Measurements from ENCODE around the gene TNS2. TPM values are rescaled to one million over a fixed set of nuclear protein-coding genes. Genes with fewer than 3 reads are reported as not detected.

The TNS2 gene
- polyA plus RNA-seq, 1 experiment = 73.9 TPM

GRCh38 chr12:53061404-53062010 is 11.6 kb downstream of the TNS2 start:
- ChIA-PET CTCF (interaction anchor here (0.7 to 17.3 kb wide), 4 partner anchors 12 to 136 kb away, joined by 3 to 285 read pairs (median 10); partner anchors contain the start of gene TNS2), POLR2A (no interaction called here)
- Histone ChIP-seq H3K27me3 (ENCODE audit: control insufficient read depth, insufficient read depth, low read length) (no peaks in the 10 kb centered on the region), H3K4me3 (ENCODE audit: low read depth, low read length) (no peak overlapping the region), H3K36me3 (ENCODE audit: control insufficient read depth, insufficient read depth, low read length) (peaks cover 59% of the 10 kb centered on the region)
- no peak for DNase-seq (ENCODE audit: low read depth)
- 0 out of 2 replicates have a peak, but pooled peaks have one; percentile 14 for TF ChIP-seq CTCF (IDR thresholded peaks at IDR 0.05; ENCODE audit: insufficient read depth, low read depth, low read length)

- Histone ChIP-seq H3K4me3 (ENCODE audit: low read depth, low read length) (no peak overlapping the region), H3K36me3 (ENCODE audit: control insufficient read depth, insufficient read depth, low read length) (peaks cover 57% of the 10 kb centered on the region), H3K27me3 (ENCODE audit: control insufficient read depth, insufficient read depth, low read length) (no peaks in the 10 kb centered on the region)
- POLR2A ChIA-PET = no interaction called here
- CTCF ChIA-PET = interaction anchor here (0.7 to 17.3 kb wide), 6 partner anchors 11 to 135 kb away, joined by 3 to 416 read pairs (median 12); partner anchors contain the start of genes IGFBP6, SOAT2 and TNS2
- TF ChIP-seq CTCF (IDR thresholded peaks at IDR 0.05; ENCODE audit: insufficient read depth, low read depth, low read length) = no peak
- no peak for DNase-seq (ENCODE audit: low read depth)
Observed at GRCh38 chr12:53062011-53062961, 12.4 kb downstream of the TNS2 start.

GRCh38 chr12:53062977-53063707 is 13.3 kb downstream of the TNS2 start:
- Histone ChIP-seq H3K4me3 (ENCODE audit: low read depth, low read length) (no peak overlapping the region), H3K36me3 (ENCODE audit: control insufficient read depth, insufficient read depth, low read length) (peaks cover 52% of the 10 kb centered on the region), H3K27me3 (ENCODE audit: control insufficient read depth, insufficient read depth, low read length) (no peaks in the 10 kb centered on the region)
- ChIA-PET CTCF (interaction anchor here (2.6 to 17.3 kb wide), 4 partner anchors 10 to 134 kb away, joined by 10 to 416 read pairs (median 150); partner anchors contain the start of genes IGFBP6, SOAT2 and TNS2), POLR2A (no interaction called here)
- peak; percentile 12; the same call in 1 of the 2 replicates for TF ChIP-seq CTCF (IDR thresholded peaks at IDR 0.05; ENCODE audit: insufficient read depth, low read depth, low read length)
- DNase-seq (ENCODE audit: low read depth) = no peak

GRCh38 chr12:53063708-53064612 is 14.1 kb downstream of the TNS2 start:
- TF ChIP-seq CTCF (IDR thresholded peaks at IDR 0.05; ENCODE audit: insufficient read depth, low read depth, low read length) = no peak
- Histone ChIP-seq H3K36me3 (ENCODE audit: control insufficient read depth, insufficient read depth, low read length) (peaks cover 45% of the 10 kb centered on the region), H3K27me3 (ENCODE audit: control insufficient read depth, insufficient read depth, low read length) (no peaks in the 10 kb centered on the region), H3K4me3 (ENCODE audit: low read depth, low read length) (no peak overlapping the region)
- ChIA-PET CTCF (interaction anchor here (0.8 to 17.3 kb wide), 8 partner anchors 9 to 134 kb away, joined by 4 to 416 read pairs (median 20); partner anchors contain the start of genes CSAD, IGFBP6, SOAT2 and TNS2), POLR2A (no interaction called here)
- no peak for DNase-seq (ENCODE audit: low read depth)
